T follicular helper cell (primary cell): Measurements from ENCODE around the gene CECR2.
"Not testable (repeated sequence)": the region's sequence is repeated elsewhere in the genome, so short reads cannot be mapped to it uniquely, and the experiment has no call there.

Source experiments
- DNase-seq: peaks from one replicate; pipeline ENCODE4 v3.0.0-alpha.2; 2020; ENCODE audit warnings: low read depth

CECR2 gene

DNA sequence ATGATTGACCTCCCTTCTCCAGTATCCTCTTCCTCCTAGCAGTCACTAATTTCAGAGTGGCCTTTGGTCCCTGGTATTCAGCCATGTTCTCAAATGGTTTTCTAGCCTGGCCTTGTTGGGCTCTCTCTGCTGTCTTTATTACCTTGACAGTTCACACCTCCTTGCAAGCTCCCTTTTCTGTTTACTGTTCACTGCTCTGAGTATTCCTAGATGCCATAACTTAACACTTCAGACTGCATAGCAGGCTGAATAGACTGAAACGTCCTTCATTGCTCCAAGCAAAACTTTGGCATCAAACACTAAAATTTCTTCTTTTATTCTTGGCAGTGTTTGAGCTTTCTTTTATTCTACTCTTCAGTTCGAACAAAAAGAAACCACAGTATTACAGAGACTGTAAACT, 144.4 kb downstream of the CECR2 start:
- no peak for DNase-seq

DNA sequence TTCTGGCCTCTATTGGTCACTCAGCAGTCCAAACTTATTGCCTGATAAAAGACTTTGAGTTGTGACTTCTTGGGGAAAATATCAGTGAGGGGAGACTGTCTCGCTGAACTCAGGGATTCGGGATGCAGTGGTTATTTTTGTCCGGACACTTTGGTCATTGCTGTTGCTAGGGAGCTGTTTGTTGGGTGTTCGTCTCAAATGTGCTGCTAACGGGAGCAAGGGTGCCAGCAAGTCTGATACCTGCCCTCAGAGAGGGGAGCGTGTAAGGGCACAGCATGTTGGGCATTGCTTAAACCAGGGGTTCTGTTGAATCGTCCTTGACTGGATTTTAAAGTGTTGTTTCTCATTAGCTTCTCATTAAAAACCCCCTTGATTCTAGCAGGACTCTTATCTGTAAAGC, 144.8 kb downstream of the CECR2 start:
- no peak for DNase-seq

DNA sequence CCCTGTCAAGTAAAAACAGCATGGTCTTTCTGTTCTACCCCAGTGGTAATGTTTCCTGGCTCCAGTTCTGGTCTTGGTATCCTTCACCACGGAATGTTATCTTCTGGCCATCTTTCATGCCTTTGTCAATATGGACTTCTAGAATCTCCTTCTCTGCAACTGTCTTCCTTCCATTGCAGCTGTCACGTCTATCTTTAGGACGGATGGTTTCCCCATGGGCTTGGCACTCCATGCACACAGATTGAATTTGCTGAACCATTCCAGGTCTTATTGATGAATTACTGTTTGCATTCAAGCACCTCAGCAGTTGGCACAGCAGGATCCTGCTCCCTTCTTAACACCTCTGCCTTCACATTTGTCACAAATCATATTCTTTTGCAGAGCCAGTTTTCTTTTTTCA, 149.1 kb downstream of the CECR2 start:
- DNase-seq, result no peak

DNA sequence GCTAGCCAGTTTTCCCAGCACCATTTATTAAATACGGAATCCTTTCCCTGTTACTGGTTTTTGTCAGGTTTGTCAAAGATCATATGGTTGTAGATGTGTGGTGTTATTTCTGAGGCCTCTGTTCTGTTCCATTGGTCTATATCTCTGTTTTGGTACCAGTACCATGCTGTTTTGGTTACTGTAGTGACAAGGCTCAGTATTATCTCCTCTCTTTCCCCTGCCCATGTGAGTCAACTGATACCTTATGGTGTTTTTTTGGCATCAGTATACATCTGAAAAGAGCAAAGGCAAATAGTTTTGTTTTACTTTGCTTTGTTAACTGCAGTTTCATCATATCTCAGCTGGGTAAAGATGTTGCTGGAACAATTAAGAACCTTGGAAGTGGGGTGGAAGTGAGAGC, 152.7 kb downstream of the CECR2 start:
- not testable (repeated sequence) for DNase-seq

DNA sequence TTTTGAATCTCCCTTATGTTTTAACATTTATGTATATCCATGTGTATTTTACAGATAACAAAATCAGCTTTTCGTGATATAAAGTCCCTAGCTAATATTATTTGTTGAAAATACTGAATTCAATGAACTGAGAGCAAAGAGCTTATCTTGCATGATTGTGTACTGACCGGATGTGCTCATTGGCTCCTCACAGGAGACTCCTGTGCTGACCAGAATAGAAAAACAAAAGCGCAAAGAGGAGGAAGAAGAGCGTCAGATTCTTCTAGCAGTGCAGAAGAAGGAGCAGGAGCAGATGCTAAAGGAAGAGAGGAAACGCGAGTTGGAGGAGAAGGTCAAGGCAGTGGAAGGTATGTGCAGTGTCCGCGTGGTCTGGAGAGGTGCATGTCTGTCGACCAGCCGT, 154.7 kb downstream of the CECR2 start:
- no peak for DNase-seq

DNA sequence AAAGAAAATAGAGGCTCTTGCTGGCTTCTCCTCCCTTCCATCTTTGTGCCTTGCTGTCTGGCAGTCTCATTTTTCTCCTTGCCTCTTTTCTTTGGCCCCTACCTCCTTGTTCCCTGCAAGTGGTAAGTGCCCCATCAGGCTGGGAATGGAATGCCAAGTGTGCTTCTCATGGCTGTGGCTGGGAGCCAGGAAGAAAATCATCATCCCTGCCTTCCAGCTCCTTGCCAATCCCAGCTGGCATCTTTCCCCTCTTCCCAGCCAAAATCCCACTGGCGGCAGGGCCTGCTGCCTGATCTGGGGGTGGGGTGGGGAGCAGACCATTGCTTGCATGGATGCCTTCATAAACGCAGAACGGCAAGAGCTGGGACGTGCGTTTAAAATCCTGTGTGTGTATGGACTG, 167.0 kb downstream of the CECR2 start:
- no peak for DNase-seq

DNA sequence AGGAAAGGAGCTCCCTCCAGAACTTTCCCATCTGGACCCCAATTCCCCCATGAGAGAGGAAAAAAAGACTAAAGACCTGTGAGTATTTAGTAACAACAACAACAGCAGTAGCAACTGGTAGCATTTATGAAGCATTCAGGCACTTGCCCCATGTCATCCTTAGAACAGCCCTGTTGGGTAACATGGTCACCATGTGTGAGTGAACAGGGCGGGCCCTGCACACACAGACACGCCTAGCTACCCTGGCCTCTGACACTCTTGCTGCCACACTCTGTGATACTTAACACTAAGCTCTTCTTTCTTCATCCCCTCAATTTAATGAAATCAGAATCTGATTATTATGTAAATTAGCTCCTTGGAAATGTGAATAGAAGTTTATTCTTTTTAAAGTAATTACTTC, 167.9 kb downstream of the CECR2 start:
- DNase-seq, result no peak

DNA sequence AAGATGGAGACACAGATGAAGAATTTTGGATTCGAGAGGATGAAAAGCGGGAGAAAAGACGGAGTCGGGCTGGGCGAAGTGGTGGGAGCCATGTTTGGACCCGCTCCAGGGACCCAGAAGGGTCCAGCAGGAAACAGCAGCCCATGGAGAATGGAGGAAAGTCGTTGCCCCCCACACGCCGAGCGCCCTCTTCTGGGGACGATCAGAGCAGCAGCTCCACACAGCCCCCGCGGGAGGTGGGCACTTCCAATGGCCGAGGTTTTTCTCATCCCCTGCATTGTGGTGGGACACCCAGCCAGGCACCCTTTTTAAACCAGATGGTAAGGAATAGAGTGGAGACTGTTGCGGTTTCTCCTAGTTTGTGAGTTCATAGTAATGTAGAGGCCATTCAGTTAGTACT, 171.2 kb downstream of the CECR2 start:
- no peak for DNase-seq

DNA sequence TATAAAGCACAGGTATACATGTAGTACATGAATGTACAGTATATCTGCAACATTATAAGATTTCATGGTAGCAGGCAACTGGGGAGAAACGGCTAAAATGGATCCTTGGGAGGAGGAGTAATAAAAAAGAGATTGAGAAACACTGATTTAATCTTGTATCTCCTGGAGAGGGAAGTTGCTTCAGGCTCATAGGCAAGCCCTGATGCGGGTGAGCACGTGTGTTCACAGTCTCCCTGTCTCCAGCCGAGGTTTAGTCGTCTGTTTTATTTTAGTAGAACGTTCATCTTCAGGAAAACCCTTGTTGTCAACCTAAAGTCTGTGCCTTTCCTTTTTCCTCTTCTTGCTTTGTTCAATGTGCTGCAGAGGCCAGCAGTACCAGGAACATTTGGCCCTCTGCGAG, 172.2 kb downstream of the CECR2 start:
- no peak for DNase-seq

DNA sequence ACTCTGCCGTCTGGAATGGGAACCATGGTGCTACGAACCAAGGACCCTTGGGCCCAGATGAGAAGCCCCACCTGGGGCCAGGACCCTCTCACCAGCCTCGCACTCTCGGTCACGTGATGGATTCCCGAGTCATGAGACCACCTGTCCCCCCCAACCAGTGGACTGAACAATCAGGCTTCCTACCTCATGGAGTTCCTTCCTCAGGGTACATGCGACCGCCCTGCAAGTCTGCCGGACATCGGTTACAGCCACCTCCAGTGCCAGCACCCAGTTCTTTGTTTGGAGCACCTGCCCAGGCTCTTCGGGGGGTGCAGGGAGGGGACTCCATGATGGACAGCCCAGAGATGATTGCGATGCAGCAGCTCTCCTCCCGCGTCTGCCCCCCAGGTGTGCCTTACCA, 173.2 kb downstream of the CECR2 start:
- no peak for DNase-seq

DNA sequence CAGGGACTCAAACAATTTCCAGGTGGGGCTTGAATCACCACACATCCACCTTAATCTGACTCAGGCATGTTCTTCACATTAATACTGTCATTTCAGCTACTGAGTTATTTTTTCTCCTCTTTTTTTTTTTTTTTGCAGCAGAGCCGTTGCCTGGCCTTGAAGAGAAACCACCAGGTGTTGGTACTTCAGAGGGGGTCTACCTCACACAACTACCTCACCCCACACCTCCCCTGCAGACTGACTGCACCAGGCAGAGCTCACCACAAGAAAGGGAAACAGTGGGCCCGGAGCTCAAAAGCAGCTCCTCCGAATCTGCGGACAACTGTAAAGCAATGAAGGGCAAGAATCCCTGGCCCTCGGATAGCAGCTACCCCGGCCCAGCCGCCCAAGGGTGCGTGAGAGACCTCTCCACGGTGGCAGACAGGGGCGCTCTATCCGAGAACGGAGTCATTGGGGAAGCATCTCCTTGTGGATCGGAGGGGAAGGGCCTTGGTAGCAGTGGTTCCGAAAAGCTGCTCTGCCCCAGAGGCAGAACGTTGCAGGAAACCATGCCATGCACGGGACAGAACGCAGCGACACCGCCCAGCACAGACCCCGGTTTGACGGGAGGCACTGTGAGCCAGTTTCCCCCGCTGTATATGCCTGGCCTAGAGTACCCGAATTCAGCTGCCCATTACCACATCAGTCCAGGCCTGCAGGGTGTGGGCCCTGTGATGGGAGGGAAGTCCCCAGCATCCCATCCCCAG, 178.9 kb downstream of the CECR2 start:
- no peak for DNase-seq

DNA sequence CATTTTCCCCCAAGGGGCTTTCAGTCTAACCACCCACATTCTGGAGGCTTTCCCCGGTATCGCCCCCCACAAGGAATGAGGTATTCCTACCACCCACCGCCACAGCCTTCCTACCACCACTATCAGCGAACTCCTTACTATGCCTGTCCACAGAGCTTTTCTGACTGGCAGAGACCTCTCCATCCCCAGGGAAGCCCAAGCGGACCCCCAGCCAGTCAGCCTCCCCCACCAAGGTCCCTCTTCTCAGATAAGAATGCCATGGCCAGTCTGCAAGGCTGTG, 179.4 kb downstream of the CECR2 start:
- DNase-seq, result no peak

DNA sequence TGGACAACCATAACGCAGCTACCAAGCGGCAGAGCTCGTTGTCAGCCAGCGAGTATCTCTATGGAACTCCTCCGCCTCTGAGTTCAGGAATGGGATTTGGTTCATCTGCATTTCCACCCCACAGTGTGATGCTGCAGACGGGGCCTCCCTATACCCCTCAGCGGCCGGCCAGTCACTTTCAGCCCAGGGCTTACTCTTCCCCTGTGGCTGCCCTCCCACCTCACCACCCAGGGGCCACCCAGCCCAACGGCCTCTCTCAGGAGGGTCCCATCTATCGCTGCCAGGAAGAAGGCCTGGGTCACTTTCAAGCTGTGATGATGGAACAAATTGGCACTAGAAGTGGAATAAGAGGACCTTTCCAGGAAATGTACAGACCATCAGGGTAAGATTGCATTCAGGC, 179.9 kb downstream of the CECR2 start:
- DNase-seq, result no peak

DNA sequence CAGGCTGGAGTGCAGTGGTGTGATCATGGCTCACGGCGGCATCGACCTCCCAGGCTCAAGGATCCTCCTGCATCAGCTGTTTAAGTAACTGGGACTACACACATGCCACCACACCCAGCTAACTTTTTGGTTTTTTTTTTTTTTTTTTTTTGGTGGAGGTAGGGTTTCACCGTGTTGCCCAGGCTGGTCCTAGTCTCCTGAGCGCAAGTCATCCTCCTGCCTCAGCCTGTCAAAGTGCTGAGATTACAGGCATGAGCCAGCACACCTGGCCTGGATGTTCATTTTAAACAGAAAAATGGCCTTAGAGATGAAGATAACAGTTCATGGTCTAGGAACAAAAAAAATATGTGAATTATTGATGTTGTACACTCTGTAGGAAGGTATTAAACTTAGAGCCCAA, 180.4 kb downstream of the CECR2 start:
- no peak for DNase-seq

DNA sequence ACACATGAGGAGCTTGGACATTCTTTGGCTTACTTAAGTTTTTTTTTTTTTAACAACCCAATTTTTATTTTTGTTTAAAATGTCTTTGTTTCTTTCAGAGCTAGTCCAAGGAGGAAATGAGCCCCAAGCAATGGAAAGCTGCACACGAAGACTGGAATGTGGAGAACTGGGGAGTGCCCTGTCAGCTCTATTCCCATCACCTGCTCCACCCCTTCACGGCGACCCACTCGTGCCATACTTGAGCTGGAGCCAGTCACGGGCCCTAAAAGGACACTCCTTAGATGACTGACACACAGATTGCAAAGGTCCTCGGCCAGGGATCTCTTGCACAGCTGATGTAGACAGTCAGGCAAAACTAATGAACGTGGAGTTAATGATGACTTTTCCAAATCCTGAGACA, 183.5 kb downstream of the CECR2 start:
- no peak for DNase-seq

DNA sequence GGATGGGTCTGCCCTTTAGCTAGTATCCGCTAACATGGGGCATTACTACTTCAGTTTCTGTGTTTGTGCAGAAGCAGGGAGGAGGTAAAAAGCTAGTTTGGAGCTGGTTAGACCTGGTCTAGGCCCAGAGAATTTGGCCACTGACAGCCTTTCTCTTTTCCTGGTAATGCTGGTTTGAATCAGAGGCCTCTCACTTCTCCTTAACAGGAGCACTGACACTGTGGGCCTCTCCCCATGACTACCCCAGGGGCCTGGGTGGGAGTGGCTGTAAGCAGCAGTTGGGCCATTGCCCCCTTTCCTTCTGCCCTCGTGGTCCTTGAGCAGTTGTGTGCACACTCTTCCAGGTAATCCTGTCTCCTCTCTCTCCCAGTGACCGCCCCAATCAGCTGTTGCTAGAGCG, 185.6 kb downstream of the CECR2 start:
- DNase-seq, result no peak

DNA sequence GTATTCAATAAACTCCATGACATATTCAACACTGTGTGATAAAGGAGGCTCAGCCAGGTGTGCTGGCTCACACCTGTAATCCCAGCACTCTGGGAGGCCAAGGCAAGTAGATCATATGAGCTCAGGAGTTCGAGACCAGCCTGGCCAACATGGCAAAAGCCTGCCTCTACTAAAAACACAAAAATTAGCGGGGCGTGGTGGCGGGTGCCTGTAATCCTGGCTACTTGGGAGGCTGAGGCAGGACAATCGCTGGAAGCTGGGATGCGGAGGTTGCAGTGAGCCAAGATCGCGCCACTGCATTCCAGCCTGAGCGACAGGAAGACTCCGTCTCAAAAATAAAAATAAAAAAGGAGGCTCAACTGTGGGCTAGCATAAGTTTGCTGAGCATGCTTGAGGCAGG, 189.9 kb downstream of the CECR2 start:
- DNase-seq, result no peak

DNA sequence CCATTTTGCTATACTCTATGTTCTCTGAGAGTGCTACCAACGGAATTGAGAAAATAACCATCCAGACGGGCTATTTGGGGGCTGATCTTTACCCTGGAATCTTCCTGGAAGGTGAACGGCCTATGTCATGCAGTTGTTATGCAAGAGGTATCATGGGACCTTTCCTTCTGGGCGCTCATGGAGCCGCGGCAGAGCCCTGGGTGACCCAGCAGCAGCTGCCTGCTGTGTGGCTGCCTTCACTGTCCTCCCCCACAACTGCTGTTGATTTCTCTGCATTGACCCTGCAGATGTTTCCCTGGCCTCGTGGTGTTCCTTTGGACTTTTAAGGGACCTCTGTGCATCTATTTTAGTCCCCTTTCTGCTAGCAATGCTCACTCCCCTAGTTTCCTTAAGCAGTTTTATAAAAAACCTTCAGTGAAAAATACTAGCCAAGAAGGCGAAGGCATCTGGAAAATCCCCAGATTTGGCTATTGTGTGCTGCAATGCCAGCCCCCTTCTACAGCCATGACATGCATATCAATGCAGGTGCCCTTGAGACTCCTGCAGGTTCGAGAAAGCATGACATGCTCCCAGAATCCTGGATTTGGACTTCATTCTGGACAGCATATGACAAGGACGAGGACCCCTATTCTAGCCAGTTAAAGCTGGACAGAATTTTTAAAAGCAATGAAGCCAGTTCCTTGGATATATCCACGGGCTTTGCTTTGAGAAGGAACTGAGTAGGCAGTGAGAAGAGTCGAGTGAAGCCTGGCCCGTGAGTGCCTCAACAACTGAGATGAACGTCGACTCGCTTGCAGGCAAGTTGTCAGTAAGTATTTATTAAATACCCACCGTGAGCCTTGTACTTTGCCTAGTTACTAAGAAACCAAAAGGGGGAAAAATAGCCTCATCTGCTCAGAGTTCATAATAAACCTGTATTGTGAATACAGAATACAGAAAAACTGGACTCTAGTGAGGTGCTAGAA, 193.9 kb downstream of the CECR2 start, which contains the start of gene SLC25A18:
SLC25A18 (plus strand) TSS at position 593 of the 965 bp plus-strand sequence. CDS start 16,447 bp downstream, outside the sequence.
- DNase-seq, result no peak

DNA sequence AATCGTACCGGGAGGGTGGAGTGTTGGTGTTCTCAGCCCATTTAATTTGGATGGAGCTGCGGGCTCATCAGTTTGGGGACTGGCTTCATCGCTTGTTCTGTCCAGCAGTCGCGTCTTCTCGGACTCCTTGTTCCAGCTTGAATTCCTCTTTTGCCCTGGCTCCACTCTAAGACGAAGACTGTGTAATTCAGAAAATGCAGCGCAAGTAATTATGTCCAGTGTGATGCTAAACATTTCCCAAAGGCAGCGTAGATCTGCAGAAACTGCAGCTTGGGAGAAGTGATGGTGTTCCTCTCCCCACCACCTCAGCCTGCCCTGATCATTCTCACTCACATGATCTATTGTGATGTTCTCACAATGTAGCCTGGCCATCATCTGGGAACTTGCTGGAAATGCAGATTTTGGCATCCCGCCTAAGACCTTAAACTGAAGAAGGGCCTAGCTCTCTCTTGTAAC, 194.7 kb downstream of the CECR2 start:
- DNase-seq, result no peak

DNA sequence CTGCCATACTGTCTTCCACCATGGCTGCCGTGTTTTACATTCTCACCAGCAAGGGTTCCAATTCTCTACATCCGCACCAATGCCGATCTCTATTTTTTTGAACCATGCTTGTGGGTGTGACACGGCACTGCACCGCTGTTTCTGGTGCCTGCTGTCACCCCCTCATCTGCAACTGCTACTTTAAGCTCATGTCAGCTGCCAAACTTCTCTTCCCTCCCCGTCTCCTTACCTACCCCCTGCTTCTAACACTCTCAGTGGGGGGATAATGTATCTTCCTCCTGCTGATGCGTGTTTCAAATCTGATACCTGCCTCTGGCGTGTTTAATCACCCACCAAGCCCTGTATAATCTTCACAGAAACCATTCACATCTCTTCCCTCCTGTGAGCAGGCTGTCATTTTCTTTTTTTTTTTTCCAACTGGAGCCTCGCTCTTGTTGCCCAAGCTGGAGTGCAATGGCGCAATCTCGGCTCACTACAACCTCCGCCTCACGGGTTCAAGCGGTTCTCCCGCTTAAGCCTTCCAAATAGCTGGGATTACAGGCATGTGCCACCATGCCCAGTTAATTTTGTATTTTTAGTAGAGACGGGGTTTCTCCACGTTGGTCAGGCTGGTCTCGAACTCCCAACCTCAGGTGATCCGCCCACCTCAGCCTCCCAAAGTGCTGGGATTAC, 196.9 kb downstream of the CECR2 start:
- DNase-seq, result not testable (repeated sequence)

DNA sequence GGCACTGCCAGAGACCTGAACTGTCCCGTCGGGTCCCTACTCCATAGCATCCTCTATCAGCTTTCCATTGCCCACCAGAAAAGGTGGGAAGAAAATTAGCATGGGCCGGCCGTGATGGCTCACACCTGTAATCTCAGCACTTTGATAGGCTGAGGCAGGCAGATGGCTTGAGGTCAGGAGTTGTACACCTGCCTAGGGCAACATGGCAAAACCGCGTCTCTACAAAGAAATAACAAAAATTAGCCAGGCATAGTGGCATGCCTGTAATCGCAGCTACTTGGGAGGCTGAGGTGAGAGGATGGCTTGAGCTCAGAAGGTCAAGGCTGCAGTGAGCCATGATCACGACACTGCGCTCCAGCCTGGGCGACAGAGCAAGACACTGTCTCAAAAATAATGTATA, 197.5 kb downstream of the CECR2 start:
- no peak for DNase-seq

DNA sequence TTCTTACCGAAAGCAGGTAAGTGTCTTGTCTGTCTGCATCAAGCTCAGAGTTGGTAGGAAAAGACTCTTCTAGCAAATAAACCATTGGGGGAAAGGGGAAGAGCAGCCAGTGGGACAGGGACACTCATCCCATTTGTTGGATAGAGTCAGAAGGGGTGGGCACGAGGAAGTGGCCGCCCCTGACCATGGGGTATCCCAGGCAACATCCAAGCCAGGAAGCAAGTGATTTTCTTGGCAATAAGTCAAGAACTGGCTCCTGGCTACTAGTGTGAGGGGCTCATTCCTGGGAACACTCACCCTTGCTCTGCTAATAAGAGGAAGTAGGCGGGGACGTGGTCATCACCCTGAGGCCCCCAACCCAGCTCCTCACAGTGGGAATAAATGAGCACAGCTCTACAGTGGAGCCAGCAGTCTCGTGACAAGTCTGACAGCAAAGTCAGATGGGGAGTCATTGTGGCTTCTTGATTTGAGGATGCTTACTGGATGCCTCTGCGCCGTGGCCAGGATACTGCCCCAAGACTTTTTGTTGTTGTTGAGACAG, 200.8 kb downstream of the CECR2 start:
- DNase-seq, result no peak
